IPS-18a (cell line): Measurements from ENCODE around the gene SLC39A7.
A peak's percentile ranks its signal among the peaks of the same experiment; 100 is the strongest.

Source experiments
- H3K27ac ChIP-seq: one replicate; pipeline ENCODE4 v1.5.1; 2013; ENCODE audit warnings: low read length
- H3K27me3 ChIP-seq: one replicate; pipeline ENCODE4 v1.6.1; 2013; ENCODE audit warnings: mild to moderate bottlenecking, low read length; ENCODE audit not compliant: control insufficient read depth, insufficient read depth
- H3K36me3 ChIP-seq: one replicate; pipeline ENCODE4 v1.6.1; 2013; ENCODE audit warnings: low read depth, low read length; ENCODE audit not compliant: control insufficient read depth
- H3K4me1 ChIP-seq: one replicate; pipeline ENCODE4 v1.6.1; 2013; ENCODE audit warnings: low read depth, low read length; ENCODE audit not compliant: control insufficient read depth
- H3K4me3 ChIP-seq: one replicate; pipeline ENCODE4 v1.5.1; 2013; ENCODE audit warnings: low read length
- H3K9ac ChIP-seq: one replicate; pipeline ENCODE4 v1.6.1; 2013; ENCODE audit warnings: mild to moderate bottlenecking, low read length, moderate library complexity
- H3K9me3 ChIP-seq: one replicate; pipeline ENCODE4 v1.6.1; 2013; ENCODE audit warnings: low read depth, low read length; ENCODE audit not compliant: control insufficient read depth

Gene SLC39A7

DNA sequence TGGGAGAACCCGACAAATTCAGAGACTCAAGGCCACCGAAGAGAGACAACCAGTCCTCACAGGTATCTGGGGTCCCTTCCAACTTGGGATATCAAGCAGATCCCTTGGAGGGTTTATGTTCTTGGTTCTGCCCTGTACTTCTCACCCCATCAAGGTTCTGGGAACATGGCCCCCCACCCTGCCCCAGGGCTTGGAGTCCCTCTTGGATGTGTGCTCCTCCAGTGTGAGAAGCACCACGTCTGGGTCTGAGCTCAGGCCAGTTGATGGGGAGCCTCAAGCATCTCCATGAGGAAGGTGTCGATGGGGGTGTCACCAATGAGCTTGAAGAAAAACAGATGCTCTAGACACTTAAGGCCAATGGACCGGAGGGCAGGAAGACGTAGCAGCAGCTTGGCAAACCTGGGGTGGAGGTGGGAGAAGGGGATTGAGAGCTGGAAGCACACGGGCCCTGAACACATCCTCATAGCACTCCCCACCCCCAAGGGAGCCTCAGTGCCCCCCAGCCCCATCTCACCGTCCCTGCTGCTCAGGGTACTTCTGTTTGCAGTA is 6.2 kb upstream of the SLC39A7 start:
- Histone ChIP-seq H3K36me3 (peaks cover 8% of the 10 kb centered on the region), H3K4me3 (no peak overlapping the region), H3K9me3 (no peaks in the 10 kb centered on the region), H3K27me3 (peaks cover 31% of the 10 kb centered on the region), H3K9ac (no peak overlapping the region), H3K27ac (no peak overlapping the region), H3K4me1 (peaks cover 13% of the 10 kb centered on the region)

DNA sequence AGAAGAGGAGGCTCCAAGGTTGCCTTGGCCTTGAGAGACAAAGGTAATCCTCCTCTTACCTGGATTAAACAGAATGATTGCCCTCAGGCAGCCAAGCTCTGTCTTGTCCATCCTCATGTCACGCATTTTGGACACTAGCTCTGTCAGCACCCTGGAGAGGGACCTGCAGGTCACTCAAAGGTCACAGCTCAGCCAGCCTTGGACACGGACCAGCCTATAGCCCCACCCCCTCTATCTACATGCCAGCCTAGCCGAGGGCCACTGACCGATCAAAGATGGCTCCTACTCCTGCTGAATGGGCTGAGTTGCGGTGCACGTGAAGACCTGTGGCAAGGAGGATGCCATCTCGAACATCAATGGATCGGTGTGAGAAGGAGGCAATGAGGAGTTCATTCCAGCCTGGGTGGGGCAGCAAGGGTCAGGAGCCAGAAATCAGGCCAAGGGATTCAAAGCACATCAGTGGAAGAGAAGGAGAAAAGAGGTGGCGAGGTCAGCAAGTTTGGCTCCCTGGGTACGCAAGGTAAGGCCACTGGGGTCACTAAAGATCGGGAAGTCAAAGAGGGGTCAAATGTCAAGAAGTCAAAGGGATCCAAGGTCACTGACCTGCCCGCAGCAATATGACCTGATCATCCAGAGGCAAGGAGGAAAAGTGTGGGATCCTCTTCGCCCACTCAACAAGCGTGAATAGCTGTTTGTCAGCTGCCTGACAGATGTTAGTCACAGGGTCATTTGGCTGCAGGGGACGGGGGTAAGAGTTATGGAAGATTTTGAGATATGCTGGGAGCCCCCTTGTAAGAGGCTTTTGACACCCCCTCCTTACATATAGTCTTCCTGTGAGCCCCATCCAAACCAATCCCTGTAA is 5.1 kb upstream of the SLC39A7 start:
- Histone ChIP-seq H3K36me3 (peaks cover 8% of the 10 kb centered on the region), H3K4me3 (no peak overlapping the region), H3K9ac (no peak overlapping the region), H3K27ac (no peak overlapping the region), H3K9me3 (no peaks in the 10 kb centered on the region), H3K4me1 (peaks cover 15% of the 10 kb centered on the region), H3K27me3 (peaks cover 31% of the 10 kb centered on the region)

DNA sequence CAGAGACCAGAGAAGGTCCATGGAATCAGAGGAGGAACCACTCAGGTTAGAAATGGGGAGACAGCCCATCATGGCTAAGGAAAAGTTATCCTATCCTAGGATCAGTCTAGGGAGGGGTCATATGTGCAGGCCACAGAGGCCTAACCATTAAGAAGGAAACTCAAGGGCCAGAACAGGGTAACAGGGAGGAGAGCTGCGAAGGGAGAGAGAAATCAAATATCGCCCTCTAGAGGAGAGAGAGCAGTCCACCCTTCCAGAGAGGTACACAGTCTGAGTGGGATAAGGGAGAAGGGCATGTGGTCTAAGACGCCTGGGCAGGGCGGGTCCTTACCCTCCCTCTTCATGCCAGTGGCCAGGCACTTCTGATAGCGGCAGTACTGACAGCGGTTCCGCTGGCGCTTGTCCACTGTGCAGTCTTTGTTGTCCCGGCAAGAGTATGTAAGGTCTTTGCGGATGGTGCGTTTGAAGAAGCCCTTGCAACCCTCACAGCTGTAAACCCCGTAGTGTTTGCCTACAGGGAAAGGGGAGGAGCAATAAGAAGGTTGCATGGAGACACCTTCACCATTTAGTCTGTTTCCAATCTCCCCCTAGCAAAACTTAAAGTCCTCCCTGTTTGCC is 3.1 kb upstream of the SLC39A7 start:
- H3K9me3 ChIP-seq = no peaks in the 10 kb centered on the region
- no peak overlapping the region for H3K9ac ChIP-seq
- peaks cover 16% of the 10 kb centered on the region for H3K36me3 ChIP-seq
- no peak overlapping the region for H3K4me3 ChIP-seq
- H3K4me1 ChIP-seq = peaks cover 11% of the 10 kb centered on the region
- no peak overlapping the region for H3K27ac ChIP-seq
- H3K27me3 ChIP-seq = peaks cover 12% of the 10 kb centered on the region

DNA sequence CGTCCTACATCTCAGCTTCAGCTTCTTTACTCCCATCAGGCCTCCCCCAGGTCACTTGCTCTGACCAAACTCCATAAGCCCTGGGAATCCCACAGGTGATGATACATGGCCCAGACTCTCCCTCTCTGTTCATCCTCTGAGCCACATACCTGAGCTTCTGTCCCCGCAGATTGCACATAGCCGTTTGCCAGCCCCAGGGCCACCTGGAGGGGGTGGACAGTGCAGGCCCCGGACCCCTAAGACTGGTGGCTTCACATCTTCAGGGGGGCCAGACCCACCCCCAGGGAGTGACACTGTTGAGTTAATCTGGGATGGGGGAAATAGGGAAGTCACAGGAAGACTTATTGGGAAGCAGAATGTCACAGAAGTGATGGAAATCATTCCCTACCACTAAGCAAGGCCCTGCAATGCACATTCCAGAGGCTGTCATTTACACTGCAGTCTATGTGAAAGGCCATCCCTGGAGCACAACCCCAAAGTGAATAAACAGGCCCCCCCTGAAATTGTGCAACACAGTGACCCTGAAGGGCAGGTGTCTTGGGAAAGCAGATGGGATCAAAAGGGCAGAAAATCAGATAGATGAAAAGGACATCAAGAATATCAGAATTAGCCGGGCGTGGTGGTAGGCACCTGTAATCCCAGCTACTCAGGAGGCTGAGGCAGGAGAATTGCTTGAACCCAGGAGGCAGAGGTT is 2.4 kb upstream of the SLC39A7 start:
- peaks cover 11% of the 10 kb centered on the region for H3K4me1 ChIP-seq
- peaks cover 6% of the 10 kb centered on the region for H3K27me3 ChIP-seq
- H3K36me3 ChIP-seq = peaks cover 24% of the 10 kb centered on the region
- H3K9me3 ChIP-seq = no peaks in the 10 kb centered on the region
- no peak overlapping the region for H3K4me3 ChIP-seq
- H3K27ac ChIP-seq = no peak overlapping the region
- H3K9ac ChIP-seq = no peak overlapping the region

DNA sequence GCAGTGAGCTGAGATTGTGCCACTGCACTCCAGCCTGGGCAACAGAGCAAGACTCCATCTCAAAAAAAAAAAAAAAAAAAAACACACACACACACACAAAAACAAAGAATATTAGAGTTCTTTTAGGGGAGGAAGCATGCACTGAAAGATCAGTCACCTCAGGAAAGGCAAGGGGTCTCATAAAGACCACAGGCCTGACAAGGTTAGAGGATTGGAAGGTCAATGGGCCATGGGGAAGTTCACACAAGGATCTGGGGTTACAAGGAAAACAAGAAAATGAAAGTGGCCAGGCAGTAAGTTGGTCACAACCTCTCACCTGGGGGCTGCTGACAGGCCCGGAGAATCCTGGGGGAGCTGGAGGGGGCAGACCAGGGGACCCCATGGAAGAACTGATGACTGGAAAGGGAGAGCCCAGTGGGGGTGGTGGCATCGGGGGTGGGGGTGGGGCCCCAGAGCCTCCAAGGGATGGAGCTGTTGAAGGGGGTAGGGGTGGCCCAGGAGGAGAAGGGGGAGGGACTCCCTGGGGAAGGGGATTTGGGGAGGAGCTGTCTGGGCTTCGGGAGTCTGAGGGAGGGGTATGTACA is 1.7 kb upstream of the SLC39A7 start:
- no peaks in the 10 kb centered on the region for H3K27me3 ChIP-seq
- H3K9ac ChIP-seq = no peak overlapping the region
- peak overlapping the region; percentile 92 for H3K4me3 ChIP-seq
- no peaks in the 10 kb centered on the region for H3K9me3 ChIP-seq
- peaks cover 12% of the 10 kb centered on the region for H3K4me1 ChIP-seq
- H3K27ac ChIP-seq = no peak overlapping the region
- peaks cover 26% of the 10 kb centered on the region for H3K36me3 ChIP-seq

DNA sequence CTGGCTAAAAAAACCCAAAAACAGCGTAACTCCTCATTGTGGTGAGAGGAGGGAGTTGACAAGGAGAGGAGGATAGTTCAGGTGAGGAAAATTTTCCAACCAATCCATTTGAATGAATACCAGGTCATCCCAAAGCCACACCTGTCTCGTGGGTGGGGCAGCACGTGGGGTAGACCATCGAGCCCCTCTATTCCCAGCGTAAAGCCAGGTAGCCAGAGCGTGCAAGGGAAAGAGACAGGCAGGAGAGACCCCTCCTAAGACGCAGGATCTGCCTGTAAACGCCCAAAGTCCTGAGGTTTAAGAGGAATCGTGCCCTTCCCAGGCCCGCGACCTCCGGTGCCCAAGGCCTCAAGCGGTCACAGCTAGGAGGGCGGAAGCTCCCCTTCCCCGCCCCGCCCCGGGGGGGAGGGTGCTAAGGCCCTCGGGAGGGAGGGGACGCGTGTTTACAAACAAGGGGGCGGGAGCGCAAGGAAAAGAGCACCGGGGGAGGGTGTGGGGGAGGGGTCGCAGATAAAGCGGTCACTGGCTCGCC is 914 bp upstream of the SLC39A7 start:
- Histone ChIP-seq H3K27me3 (no peaks in the 10 kb centered on the region), H3K9me3 (no peaks in the 10 kb centered on the region), H3K4me1 (peaks cover 15% of the 10 kb centered on the region), H3K36me3 (peaks cover 26% of the 10 kb centered on the region), H3K27ac (no peak overlapping the region), H3K4me3 (peak overlapping the region; percentile 92), H3K9ac (peak overlapping the region; percentile 76)

DNA sequence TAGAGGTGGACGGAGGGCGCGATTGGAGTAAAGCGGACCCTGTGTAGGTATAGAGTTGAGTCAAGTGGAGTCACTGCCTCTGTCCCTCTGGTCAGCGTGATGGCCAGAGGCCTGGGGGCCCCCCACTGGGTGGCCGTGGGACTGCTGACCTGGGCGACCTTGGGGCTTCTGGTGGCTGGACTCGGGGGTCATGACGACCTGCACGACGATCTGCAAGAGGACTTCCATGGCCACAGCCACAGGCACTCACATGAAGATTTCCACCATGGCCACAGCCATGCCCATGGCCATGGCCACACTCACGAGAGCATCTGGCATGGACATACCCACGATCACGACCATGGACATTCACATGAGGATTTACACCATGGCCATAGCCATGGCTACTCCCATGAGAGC is 479 bp downstream of the SLC39A7 start:
- Histone ChIP-seq H3K36me3 (peaks cover 19% of the 10 kb centered on the region), H3K4me3 (peak overlapping the region; percentile 92), H3K9me3 (no peaks in the 10 kb centered on the region), H3K27ac (peak overlapping the region; percentile 65), H3K4me1 (peaks cover 20% of the 10 kb centered on the region), H3K9ac (peak overlapping the region; percentile 76), H3K27me3 (peaks cover 12% of the 10 kb centered on the region)

DNA sequence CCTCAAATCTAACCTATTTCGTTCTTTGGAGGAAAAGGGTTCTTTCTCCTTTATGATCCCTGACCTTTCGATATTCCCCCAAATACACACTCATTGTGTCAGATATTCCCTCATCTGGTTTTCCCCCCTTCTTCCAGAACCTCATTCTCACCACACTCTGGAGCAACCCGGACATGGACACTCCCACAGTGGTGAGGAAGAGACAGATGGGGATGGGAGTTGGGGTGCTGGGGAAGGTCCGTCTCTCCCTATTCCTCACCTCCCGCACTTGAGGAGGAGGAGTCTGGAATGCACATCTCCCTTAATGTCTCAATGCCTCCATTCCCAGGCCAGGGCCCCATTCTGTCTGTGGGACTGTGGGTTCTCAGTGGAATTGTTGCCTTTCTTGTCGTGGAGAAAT is 1.3 kb downstream of the SLC39A7 start:
- Histone ChIP-seq H3K27me3 (peaks cover 20% of the 10 kb centered on the region), H3K9me3 (no peaks in the 10 kb centered on the region), H3K27ac (no peak overlapping the region), H3K4me1 (peaks cover 22% of the 10 kb centered on the region), H3K9ac (peak overlapping the region; percentile 76), H3K36me3 (peaks cover 18% of the 10 kb centered on the region), H3K4me3 (peak overlapping the region; percentile 92)

DNA sequence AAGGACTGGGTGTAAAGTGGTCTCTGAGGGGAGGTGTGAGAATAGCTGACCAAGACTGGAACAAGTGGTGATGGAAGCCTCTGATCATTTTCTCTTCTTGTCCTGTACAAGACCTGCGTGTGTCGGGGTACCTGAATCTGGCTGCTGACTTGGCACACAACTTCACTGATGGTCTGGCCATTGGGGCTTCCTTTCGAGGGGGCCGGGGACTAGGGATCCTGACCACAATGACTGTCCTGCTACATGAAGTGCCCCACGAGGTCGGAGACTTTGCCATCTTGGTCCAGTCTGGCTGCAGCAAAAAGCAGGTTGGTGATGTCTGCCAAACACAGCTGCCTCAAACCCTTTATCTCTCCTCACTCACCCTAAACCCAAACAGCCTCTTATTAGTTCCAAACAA is 2.1 kb downstream of the SLC39A7 start:
- Histone ChIP-seq H3K27me3 (peaks cover 29% of the 10 kb centered on the region), H3K9me3 (no peaks in the 10 kb centered on the region), H3K27ac (no peak overlapping the region), H3K4me3 (no peak overlapping the region), H3K9ac (no peak overlapping the region), H3K36me3 (peaks cover 18% of the 10 kb centered on the region), H3K4me1 (peaks cover 22% of the 10 kb centered on the region)

DNA sequence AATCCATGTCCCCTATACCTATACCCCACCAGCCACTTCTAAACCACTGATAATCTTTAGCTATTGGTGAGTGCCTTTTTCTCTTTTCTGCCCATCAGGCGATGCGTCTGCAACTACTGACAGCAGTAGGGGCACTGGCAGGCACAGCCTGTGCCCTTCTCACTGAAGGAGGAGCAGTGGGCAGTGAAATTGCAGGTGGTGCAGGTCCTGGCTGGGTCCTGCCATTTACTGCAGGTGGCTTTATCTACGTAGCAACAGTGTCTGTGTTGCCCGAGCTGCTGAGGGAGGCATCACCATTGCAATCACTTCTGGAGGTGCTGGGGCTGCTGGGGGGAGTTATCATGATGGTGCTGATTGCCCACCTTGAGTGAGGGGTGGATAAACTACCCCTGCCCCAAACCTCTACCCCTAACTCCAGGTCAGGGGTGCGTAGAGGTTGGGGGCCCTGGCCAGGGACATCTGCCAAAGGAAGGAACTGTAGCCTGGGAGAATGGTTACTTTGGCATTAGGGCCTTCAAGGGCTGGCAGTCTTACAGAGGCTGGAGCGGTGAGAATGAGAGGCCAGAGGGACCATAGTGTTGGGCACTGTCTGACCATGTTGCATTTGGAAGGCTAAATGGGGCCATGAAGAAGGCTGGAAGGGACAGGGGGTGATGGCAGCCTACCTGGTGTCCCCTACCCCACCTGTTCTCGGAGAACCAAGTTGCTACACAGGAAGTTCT is 2.9 kb downstream of the SLC39A7 start:
- no peak overlapping the region for H3K9ac ChIP-seq
- H3K36me3 ChIP-seq = peaks cover 18% of the 10 kb centered on the region
- peak overlapping the region; percentile 77 for H3K4me3 ChIP-seq
- no peak overlapping the region for H3K27ac ChIP-seq
- peaks cover 31% of the 10 kb centered on the region for H3K27me3 ChIP-seq
- H3K4me1 ChIP-seq = peaks cover 22% of the 10 kb centered on the region
- H3K9me3 ChIP-seq = no peaks in the 10 kb centered on the region

DNA sequence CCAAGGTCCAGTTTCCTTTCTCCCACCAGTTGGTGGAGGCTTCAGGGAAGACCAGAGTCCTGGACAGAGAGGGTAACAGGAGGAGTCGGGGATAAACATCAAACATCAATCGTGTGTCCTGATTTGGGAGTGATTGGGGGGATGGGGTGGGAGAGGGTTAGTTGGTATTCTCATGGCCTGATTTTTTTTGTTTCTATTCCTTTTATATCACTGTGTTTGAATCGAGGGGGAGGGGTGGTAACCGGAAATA is 3.4 kb downstream of the SLC39A7 start:
- H3K4me1 ChIP-seq = peaks cover 22% of the 10 kb centered on the region
- H3K9me3 ChIP-seq = no peaks in the 10 kb centered on the region
- no peak overlapping the region for H3K27ac ChIP-seq
- H3K27me3 ChIP-seq = peaks cover 31% of the 10 kb centered on the region
- H3K9ac ChIP-seq = no peak overlapping the region
- peak overlapping the region; percentile 77 for H3K4me3 ChIP-seq
- peaks cover 18% of the 10 kb centered on the region for H3K36me3 ChIP-seq
